ENCODE data around the gene GPR146. TPM values are rescaled to one million over a fixed set of nuclear protein-coding genes. Genes with fewer than 3 reads are reported as not detected.

GPR146 gene
- total and polyA plus RNA-seq, 9 of the 15 experiments (the other 6 are each of a cell fraction or from before 2014, with no cell fraction given): 0.22 to 3.6 (median 0.64) TPM; not detected in 2

DNA sequence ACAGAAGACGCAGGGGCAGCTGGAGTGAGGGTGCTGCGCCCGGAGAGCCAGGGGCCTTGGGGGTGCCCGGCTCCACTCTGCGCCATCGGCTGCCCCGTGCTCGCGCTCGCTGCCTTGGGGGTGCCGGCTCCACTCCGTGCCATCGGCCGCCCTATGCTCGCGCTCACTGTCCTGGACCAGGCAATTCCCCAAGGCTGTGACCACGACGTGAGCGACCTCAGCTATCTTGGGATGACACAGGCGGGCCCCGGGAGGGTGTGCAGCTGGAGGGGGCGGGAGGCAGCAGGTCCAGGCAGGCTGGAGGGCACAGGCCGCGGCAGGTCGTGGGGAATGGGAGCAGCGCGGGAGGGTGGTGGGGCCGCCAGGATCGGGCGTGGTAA lies 31.6 kb upstream of the GPR146 start:
- Histone ChIP-seq H3K4me1 (replicated peaks in 1 of 2; ENCODE audit: control insufficient read depth in 2 of 2, insufficient read depth in 2 of 2, low read length in 2 of 2) (peaks cover 0 to 82% of the 10 kb centered on the region in 2 experiments; a peak in 2 of 5 replicates), H3K36me3 (ENCODE audit: control insufficient read depth, insufficient read depth, low read length) (peaks cover 15% of the 10 kb centered on the region; the same call in 2 of the 3 replicates), H3K9ac (ENCODE audit: insufficient read depth in 1 of 2, low read depth in 2 of 2, low read length in 2 of 2) (0 out of 4 replicates have a peak overlapping the region, but pooled peaks of 1 of the 2 experiments have one; percentile 52), H3K4me2 (ENCODE audit: insufficient read depth, low read length) (no peak overlapping the region), H3K27me3 (ENCODE audit: control insufficient read depth in 2 of 2, insufficient read depth in 2 of 2, low read length in 2 of 2) (no peaks in the 10 kb centered on the region), H4K20me1 (replicated peaks; ENCODE audit: control insufficient read depth, insufficient read depth, low read length) (peaks cover 7% of the 10 kb centered on the region), H2AFZ (ENCODE audit: low read depth, low read length) (no peak overlapping the region), H3K4me3 (no peak overlapping the region), H3K9me1 (ENCODE audit: control insufficient read depth, insufficient read depth, low read length) (no peaks in the 10 kb centered on the region), H3K79me2 (ENCODE audit: control insufficient read depth, insufficient read depth, low read length) (peaks cover 24% of the 10 kb centered on the region), H3K9me3 (replicated peaks; ENCODE audit: control insufficient read depth, insufficient read depth, low read depth, low read length) (no peaks in the 10 kb centered on the region), H3K27ac (ENCODE audit: extremely low read depth, low read depth, low read length) (no peak overlapping the region)
- TF ChIP-seq TSHZ1 (CRISPR knock-in tag; IDR thresholded peaks at IDR 0.05): no peak
- TF ChIP-seq KDM2B (CRISPR knock-in tag; IDR thresholded peaks at IDR 0.05): no peak
- TF ChIP-seq, protein P1, sequence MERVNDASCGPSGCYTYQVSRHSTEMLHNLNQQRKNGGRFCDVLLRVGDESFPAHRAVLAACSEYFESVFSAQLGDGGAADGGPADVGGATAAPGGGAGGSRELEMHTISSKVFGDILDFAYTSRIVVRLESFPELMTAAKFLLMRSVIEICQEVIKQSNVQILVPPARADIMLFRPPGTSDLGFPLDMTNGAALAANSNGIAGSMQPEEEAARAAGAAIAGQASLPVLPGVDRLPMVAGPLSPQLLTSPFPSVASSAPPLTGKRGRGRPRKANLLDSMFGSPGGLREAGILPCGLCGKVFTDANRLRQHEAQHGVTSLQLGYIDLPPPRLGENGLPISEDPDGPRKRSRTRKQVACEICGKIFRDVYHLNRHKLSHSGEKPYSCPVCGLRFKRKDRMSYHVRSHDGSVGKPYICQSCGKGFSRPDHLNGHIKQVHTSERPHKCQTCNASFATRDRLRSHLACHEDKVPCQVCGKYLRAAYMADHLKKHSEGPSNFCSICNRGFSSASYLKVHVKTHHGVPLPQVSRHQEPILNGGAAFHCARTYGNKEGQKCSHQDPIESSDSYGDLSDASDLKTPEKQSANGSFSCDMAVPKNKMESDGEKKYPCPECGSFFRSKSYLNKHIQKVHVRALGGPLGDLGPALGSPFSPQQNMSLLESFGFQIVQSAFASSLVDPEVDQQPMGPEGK (CRISPR knock-in tag; IDR thresholded peaks at IDR 0.05; ENCODE audit: borderline replicate concordance): no peak
- no peak for TF ChIP-seq SMAD4 (CRISPR knock-in tag; conservative IDR thresholded peaks at IDR 0.05)
- no peak for TF ChIP-seq CCAR2 (IDR thresholded peaks at IDR 0.05; ENCODE audit: low read depth, low read length)
- TF ChIP-seq BMI1 (IDR thresholded peaks at IDR 0.05; ENCODE audit: low read length): no peak
- no peak for TF ChIP-seq ZBTB7A (IDR thresholded peaks at IDR 0.05; ENCODE audit: borderline replicate concordance, control insufficient read depth, low read depth, low read length)
- no peak for TF ChIP-seq CEBPZ (IDR thresholded peaks at IDR 0.05; ENCODE audit: borderline replicate concordance, low read depth, low read length)
- no peak for TF ChIP-seq CCNT2 (IDR thresholded peaks at IDR 0.05; ENCODE audit: borderline replicate concordance, extremely low read depth, insufficient read length, low read depth, low read length)
- FAIRE-seq (no peak), DNase-seq (ENCODE audit: extremely low read depth in 1 of 4, low spot score in 3 of 4) (no peak), ATAC-seq (no peak)
- CTCF ChIA-PET (ENCODE audit: low intra/inter-chr PET ratio): no interaction called here
- intact Hi-C loops (cut with micrococcal nuclease) (no loop called here), in situ Hi-C loops (cut with MboI) (no loop called here)
- WGBS (ENCODE audit: insufficient coverage, low coverage, missing lambda C conversion rate): 85% methylated on average over 22 of the region's 30 CpGs
- BruUV-seq (replicated peaks): no TSS peak
- POLR2A ChIA-PET: interaction anchor here (0.6 to 1.2 kb wide), 3 partner anchors 15 to 253 kb away, joined by 3 to 7 read pairs (median 4); no protein-coding TSS in a partner anchor
